ENCODE measurements around the gene RUNX2.

RUNX2 gene

GRCh38 chr6:45634231-45634630, 306.1 kb downstream of the RUNX2 start:
- DNase-seq (ENCODE audit: low read depth), result no peak
- TF ChIP-seq, protein P1, sequence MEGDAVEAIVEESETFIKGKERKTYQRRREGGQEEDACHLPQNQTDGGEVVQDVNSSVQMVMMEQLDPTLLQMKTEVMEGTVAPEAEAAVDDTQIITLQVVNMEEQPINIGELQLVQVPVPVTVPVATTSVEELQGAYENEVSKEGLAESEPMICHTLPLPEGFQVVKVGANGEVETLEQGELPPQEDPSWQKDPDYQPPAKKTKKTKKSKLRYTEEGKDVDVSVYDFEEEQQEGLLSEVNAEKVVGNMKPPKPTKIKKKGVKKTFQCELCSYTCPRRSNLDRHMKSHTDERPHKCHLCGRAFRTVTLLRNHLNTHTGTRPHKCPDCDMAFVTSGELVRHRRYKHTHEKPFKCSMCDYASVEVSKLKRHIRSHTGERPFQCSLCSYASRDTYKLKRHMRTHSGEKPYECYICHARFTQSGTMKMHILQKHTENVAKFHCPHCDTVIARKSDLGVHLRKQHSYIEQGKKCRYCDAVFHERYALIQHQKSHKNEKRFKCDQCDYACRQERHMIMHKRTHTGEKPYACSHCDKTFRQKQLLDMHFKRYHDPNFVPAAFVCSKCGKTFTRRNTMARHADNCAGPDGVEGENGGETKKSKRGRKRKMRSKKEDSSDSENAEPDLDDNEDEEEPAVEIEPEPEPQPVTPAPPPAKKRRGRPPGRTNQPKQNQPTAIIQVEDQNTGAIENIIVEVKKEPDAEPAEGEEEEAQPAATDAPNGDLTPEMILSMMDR (conservative IDR thresholded peaks at IDR 0.05; ENCODE audit: low read length), result no peak
- H3K4me3 ChIP-seq (ENCODE audit: low read length), result no peak overlapping the region

DNA sequence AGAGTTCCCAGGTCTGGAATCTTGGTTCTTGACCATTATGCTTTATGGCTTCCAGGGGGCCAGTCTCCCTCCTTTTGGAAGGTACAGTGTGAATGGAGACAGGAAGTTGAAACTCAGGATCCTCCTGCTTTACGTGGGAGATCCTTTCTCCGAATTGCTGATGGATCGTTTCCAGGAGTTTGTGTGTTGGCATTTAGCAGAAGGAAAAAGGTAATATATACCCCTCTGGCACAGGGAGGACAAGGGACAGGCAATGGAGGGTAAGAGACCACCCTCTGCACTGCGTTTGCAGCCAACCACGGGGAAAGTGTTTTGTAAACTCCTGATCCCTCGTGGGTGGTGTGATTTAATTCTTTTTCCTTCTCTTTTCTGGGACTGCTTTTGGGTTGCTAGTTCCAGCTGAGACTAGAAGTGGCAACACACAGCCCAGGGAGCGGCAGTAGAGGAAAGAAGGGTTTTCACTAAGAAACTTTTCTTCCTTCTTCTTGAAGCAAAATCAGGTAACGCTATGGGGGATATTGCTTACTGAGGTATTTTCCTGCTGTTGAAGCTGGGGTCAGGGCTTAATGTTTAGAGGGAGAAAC, 307.2 kb downstream of the RUNX2 start:
- no peak overlapping the region for H3K4me3 ChIP-seq (ENCODE audit: low read length)
- TF ChIP-seq, protein P1 (conservative IDR thresholded peaks at IDR 0.05; ENCODE audit: low read length), result no peak
- DNase-seq (ENCODE audit: low read depth), result no peak

- no peak for DNase-seq (ENCODE audit: low read depth)
- TF ChIP-seq, protein P1 (conservative IDR thresholded peaks at IDR 0.05; ENCODE audit: low read length), result no peak
- no peak overlapping the region for H3K4me3 ChIP-seq (ENCODE audit: low read length)
Measured at GRCh38 chr6:45637056-45637455, 308.9 kb downstream of the RUNX2 start.

DNA sequence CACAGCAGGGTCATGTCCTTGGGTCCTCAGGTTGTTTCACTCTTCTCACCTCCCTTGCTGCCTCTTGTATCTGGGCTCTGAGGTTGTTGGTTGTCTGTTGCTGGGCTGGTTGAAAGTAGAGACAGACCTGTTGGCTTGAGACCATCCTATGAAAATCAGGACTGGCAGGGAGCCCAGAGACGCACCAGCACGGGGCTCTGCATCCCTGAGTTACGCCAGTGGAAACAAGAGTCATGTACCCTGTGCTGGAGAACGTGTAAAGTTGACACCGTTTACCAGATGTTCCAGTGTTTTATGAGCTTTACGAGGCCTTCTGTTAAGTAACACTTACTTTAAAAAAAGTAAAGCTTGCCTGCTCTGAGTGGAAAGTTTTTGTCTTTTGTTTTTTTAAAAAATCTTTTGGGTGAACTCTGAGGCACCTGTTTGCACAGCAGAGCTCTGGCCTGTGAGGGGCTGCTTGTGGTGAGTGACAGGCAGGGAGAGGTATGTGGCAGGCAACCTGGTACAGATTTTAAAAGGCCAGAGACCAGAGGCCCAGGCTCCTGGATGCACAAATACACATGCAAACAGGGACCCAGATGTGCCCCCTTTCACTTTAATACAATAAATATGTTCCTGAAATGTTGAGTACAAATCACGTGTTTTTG, 309.6 kb downstream of the RUNX2 start:
- TF ChIP-seq, protein P1 (conservative IDR thresholded peaks at IDR 0.05; ENCODE audit: low read length), result no peak
- H3K4me3 ChIP-seq (ENCODE audit: low read length), result no peak overlapping the region
- no peak for DNase-seq (ENCODE audit: low read depth)

GRCh38 chr6:45640081-45640491, 312.0 kb downstream of the RUNX2 start:
- DNase-seq (ENCODE audit: low read depth), result peak; percentile 90
- H3K4me3 ChIP-seq (ENCODE audit: low read length), result no peak overlapping the region
- TF ChIP-seq, protein P1 (conservative IDR thresholded peaks at IDR 0.05; ENCODE audit: low read length), result no peak

GRCh38 chr6:45640811-45641210, 312.7 kb downstream of the RUNX2 start:
- TF ChIP-seq, protein P1 (conservative IDR thresholded peaks at IDR 0.05; ENCODE audit: low read length), result no peak
- no peak overlapping the region for H3K4me3 ChIP-seq (ENCODE audit: low read length)
- no peak for DNase-seq (ENCODE audit: low read depth)

Data from AG10803 (cell line).